ENCODE measurements around the gene SLC1A2. TPM values are rescaled to one million over a fixed set of nuclear protein-coding genes. Genes with fewer than 3 reads are reported as not detected.

SLC1A2 gene
- total and polyA plus RNA-seq, 2 of the 4 experiments (the other 2 are of a cell fraction) = 0.15 to 0.54 TPM

DNA sequence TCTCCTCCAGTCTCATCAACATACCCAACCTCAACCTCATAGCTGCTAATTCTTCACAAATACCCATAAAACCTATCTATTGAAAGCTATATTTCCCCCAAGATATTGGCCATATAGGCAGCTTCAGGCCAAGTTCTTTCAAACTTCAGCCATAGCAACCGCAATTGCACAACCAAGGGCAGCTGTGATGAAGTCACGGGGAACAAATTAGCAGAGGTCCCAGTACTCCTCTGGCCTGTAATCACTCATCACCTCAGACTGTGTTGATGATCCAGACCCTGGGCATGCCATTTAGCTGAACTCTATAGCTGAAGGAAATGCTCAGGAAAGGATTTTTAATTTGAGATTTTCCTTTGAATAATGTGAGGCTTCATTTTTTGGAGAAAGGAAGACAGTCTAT lies 84.1 kb downstream of the SLC1A2 start:
- intact Hi-C loops (cut with micrococcal nuclease) (no loop called here), in situ Hi-C loops (cut with MboI; ENCODE audit: low sequenced_read_pairs) (no loop called here), dilution Hi-C loops (cut with HindIII; ENCODE audit: low sequenced_read_pairs, unreplicated experiment) (no loop called here)
- H3K27me3 ChIP-seq (ENCODE audit: control insufficient read depth, insufficient read depth, low read length) = no peaks in the 10 kb centered on the region
- H2BK15ac ChIP-seq (ENCODE audit: low read depth, low read length) = no peak overlapping the region
- no peak overlapping the region for H2BK5ac ChIP-seq (ENCODE audit: low read depth, low read length, poor library complexity, severe bottlenecking)
- H3K27ac ChIP-seq (ENCODE audit: insufficient read depth, low read length) = no peak overlapping the region
- H2AFZ ChIP-seq (replicated peaks; ENCODE audit: low read length, poor library complexity) = no peak overlapping the region
- no peak overlapping the region for H2BK120ac ChIP-seq (ENCODE audit: low read depth, low read length)
- no peaks in the 10 kb centered on the region for H3K9me3 ChIP-seq (ENCODE audit: control insufficient read depth, insufficient read depth, low read length)
- H4K5ac ChIP-seq (ENCODE audit: low read depth, low read length) = no peak overlapping the region
- no peak overlapping the region for H3K23ac ChIP-seq (ENCODE audit: low read depth, low read length)
- no peaks in the 10 kb centered on the region for H3K79me1 ChIP-seq (ENCODE audit: low read depth in 1 of 2, low read length in 2 of 2)
- H2AK5ac ChIP-seq (ENCODE audit: low read depth, low read length) = peak overlapping the region; percentile 13; the same call in 1 of the 2 replicates
- H3K4me2 ChIP-seq (ENCODE audit: low read depth, low read length) = no peak overlapping the region
- H2AK9ac ChIP-seq (replicated peaks; ENCODE audit: low read depth, low read length, poor library complexity) = no peak overlapping the region
- POLR2A ChIA-PET (ENCODE audit: unreplicated experiment) = no interaction called here
- WGBS, 2 experiments (ENCODE audit: extremely low coverage in 2 of 2, insufficient read length in 1 of 2) = no CpG with 5 or more reads among the region's 2 CpGs
- H3K9ac ChIP-seq (ENCODE audit: low read depth, low read length) = no peak overlapping the region
- CTCF ChIA-PET = no interaction called here
- no peak overlapping the region for H3K4me3 ChIP-seq (ENCODE audit: insufficient read depth, low read depth, low read length)
- peaks cover 11% of the 10 kb centered on the region; the same call in 1 of the 2 replicates for H3K4me1 ChIP-seq (ENCODE audit: control insufficient read depth, insufficient read depth, low read length)
- no peaks in the 10 kb centered on the region for H3K36me3 ChIP-seq (ENCODE audit: control insufficient read depth, insufficient read depth, low read length)
- BruUV-seq (replicated peaks) = no TSS peak
- peaks cover 3% of the 10 kb centered on the region; the same call in 1 of the 2 replicates for H4K20me1 ChIP-seq (ENCODE audit: insufficient read depth, low read length)
- no peak for TF ChIP-seq ELK1 (IDR thresholded peaks at IDR 0.05; ENCODE audit: borderline replicate concordance, low read depth, low read length)
- TF ChIP-seq FOS (IDR thresholded peaks at IDR 0.05; ENCODE audit: low read depth, low read length) = no peak
- peak; percentile 59 for TF ChIP-seq CEBPB (IDR thresholded peaks at IDR 0.05; ENCODE audit: low read depth, low read length)
- no peak for TF ChIP-seq MXI1 (IDR thresholded peaks at IDR 0.05; ENCODE audit: borderline replicate concordance, low read depth, low read length)
- H4K8ac ChIP-seq (ENCODE audit: low read depth in 2 of 2, low read length in 2 of 2) = no peak overlapping the region
- H3K56ac ChIP-seq (ENCODE audit: extremely low read depth, insufficient read depth, low read length) = no peak overlapping the region
- H3K9me1 ChIP-seq (ENCODE audit: insufficient read depth, low read length) = peaks cover 3% of the 10 kb centered on the region
- no peak overlapping the region for H3K4ac ChIP-seq (ENCODE audit: low read depth, low read length)
- H3K14ac ChIP-seq (replicated peaks; ENCODE audit: low read depth, low read length) = no peak overlapping the region
- peak overlapping the region; percentile 36; the same call in 1 of the 2 replicates for H2BK20ac ChIP-seq (ENCODE audit: low read depth, low read length)
- H3K18ac ChIP-seq (ENCODE audit: low read depth, low read length) = no peak overlapping the region
- ATAC-seq (ENCODE audit: low read depth) (no peak), DNase-seq (no peak)
- 0 out of 2 replicates have a peak overlapping the region, but pooled peaks have one; percentile 0 for H4K91ac ChIP-seq (ENCODE audit: insufficient read depth, low read depth, low read length)

All from IMR-90 (cell line).